Amygdala (tissue), 56 donors: ENCODE measurements around the gene SAXO1.
"Not testable (repeated sequence)": the region's sequence is repeated elsewhere in the genome, so short reads cannot be mapped to it uniquely, and the experiment has no call there.

Source experiments
- DNase-seq, 56 donors: peaks; one replicate each; lab custom pipeline; 2025; lab: John Stamatoyannopoulos, UW

The SAXO1 gene

DNA sequence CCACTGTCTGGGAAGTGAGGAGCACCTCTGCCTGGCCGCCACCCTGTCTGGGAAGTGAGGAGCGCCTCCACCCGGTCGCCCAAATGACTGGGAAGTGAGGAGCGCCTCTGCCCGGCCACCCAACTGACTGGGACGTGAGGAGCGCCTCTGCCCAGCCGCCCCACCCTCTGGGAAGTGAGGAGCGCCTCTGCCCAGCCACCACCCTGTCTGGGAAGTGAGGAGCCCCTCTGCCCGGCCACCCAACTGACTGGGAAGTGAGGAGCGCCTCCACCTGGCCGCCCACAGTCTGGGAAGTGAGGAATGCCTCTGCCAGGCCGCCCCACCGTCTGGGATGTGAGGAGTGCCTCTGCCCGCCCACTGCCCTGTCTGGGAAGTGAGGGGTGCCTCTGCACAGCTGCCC lies 32.9 kb downstream of the SAXO1 start:
- DNase-seq = no peak

DNA sequence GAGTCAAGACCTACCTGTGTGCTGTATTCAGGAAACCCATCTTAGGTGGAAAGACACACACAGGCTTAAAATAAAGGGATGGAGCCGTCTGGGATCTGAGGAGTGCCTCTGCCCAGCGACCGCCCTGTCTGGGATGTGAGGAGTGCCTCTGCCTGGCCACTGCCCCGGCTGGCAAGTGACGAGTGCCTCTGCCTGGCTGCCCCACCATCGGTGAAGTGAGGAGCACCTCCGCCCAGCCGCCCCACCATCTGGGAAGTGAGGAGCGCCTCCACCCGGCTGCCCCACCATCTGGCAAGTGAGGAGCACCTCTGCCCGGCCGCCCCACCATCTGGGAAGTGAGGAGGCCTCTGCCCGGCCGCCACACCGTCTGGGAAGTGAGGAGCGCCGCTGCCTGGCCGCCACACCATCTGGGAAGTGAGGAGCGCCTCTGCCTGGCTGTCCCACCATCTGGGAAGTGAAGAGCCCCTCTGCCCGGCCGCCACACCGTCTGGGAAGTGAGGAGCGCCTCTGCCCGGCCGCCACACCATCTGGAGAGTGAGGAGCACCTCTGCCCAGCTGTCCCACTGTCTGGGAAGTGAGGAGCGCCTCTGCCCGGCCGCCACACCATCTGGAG lies 33.7 kb downstream of the SAXO1 start:
- DNase-seq = no peak

DNA sequence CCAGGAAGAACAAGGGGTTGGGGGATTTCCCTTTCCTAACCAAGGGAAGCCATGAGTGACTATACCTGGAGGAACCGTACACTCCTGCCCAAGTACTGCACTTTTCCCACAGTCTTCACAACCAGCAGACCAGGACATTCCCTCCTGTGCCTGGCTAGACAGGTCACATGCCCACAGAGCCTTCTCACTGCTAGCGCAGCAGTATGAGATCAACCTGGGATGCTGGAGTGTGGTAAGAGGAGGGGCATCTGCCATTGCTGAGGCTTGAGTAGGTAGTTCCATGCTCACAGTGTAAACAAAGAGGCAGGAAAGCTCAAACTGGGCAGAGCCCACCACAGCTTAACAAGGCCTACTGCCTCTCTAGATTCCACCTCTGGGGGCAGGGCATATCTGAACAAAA lies 35.9 kb downstream of the SAXO1 start:
- no peak for DNase-seq

DNA sequence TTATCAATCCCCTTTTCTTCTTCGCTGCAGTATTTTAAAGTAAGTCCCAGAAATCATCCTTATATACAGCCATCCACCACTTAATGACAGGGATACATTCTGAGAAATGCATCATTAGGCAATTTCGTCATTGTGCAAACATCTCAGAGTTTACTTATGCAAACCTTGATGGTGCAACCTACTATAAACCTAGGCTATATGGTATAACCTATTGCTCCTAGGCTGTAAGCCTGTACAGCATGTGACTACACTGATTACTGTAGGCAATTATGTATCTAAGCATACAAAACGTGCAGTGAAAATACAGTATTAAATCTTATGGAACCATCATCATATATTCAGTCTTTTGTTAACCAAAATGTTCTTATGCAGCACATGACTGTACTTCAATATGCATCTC lies 36.8 kb downstream of the SAXO1 start:
- no peak for DNase-seq

DNA sequence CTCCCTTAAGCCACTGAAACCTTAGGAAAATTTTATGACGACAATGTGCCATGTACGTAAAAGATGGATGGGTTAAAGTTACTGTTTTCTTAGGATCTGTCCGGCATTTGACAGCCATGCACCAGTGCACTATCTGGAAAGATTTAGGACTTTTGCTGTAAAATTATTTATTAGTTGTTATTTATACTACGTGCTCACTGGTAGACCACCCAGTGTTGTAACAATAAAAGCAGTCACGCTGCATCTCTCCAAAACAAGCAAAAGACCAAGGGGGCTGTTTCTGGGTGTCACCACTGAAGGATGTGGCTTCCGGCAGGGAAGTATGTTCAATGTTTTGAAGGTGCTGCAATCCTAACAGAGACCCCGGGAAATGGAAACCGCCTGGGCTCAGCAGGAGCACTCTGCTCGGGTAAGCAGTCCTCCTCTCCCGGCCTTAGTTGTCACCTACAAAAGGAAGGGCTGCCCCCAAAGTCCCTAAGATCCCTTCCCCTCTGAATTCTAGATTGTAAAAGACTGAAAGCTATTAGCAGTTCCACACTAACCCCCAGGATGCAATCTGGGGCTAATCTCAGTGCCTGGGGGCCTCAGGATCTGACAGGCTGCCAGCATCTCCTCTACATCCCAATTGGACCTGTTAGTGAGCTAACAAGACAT lies 38.6 kb downstream of the SAXO1 start:
- no peak for DNase-seq

DNA sequence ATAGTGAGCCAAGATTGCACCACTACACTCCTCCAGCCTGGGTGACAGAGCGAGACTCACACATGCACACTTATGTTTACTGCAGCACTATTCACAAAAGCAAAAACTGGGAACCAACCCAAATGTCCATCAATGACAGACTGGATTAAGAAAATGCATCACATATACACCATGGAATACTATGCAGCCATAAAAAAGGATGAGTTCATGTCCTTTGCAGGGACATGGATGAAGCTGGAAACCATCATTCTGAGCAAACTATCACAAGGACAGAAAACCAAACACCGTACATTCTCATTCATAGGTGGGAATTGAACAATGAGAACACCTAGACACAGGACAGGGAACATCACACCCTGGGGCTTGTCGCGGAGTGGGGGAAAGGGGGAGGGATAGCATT lies 41.8 kb downstream of the SAXO1 start:
- DNase-seq = not testable (repeated sequence)

DNA sequence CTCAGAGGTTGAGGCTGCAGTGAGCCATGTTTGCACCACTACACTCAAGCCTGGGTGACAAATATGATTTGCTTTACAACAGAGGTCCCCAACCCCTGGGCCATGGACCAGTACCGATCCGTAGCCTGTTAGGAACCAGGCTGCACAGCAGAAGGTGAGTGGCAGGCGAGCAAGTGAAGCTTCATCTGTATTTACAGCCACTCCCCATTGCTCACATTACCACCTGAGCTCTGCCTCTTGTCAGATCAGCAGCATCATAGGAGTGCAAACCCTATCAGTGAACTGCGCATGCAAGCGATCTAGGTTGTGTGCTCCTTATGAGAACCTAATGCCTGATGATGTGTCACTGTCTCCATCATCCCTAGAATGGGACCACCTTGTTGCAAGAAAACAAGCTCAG lies 42.5 kb downstream of the SAXO1 start:
- no peak for DNase-seq

DNA sequence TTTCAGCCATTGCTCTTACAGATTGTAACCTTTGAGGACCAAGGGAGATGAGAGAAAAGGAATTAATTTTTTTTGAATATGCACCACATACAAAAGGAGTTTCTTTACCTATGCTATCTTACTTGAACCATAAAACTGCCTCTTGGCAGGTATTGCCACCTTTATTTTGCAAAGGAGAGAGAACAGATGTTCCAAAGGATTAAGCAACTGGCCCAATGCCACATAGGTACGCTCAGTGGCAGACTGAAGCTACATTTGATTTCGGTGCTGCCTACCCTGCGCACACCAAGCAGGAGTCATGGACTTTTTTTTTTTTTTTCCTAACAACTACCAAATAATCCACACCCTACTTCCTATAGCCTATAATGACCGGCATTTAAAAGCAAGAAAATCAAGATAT lies 43.1 kb downstream of the SAXO1 start:
- no peak for DNase-seq

DNA sequence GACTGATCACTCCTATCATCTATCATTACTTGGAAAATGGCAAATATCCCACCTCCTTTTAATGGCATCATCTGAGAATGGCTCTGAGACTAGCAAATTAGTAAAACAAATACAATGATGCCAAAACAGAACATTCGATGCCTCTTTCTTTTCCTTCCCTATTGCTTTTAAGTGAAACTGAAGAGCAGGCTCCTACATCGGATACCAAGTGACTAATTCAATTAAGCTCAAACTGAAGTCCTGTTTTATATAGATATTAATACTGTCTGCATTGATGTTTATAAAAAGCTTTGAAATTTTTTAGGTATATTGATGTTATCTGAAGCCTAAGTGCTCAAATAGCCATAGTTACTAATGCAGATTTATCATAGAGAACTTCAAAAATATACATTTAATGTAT lies 43.9 kb downstream of the SAXO1 start:
- DNase-seq = no peak

DNA sequence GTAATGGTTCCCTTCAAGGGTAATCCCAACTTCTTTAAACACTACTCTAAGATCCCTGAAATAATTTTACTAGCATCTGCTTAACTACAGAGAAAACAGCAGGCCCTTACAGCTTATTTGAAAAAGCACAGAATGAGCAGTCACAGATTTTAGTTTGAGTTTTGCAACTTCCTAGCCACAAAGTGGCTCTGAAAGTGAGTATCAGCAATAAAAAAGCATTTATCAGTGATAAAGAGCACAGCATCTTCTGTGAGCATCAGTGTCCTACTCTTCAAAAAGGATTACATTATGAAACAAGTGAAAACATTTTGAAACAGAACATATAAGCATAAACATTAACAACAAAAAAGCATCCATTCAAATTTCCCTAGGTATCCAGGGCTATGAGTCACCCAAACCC lies 45.0 kb downstream of the SAXO1 start:
- DNase-seq = no peak

DNA sequence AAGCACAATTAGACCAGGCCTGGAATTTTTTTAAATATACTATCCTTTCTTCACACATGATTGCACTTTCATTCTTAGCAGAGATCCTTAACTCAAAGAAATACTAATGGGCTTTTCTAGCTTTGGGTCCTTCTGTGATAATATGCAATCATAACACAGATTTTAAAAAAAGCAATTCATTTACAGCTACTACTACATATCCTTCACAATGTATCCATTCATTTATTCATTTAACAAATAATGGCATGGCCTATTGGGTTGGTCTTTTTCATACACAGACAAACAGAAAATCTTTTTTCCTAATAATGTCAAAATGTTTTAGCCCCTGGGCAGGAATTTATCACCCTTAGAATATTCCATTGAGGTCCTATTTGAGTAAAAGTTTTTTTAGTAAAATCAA lies 47.0 kb downstream of the SAXO1 start:
- DNase-seq = no peak

DNA sequence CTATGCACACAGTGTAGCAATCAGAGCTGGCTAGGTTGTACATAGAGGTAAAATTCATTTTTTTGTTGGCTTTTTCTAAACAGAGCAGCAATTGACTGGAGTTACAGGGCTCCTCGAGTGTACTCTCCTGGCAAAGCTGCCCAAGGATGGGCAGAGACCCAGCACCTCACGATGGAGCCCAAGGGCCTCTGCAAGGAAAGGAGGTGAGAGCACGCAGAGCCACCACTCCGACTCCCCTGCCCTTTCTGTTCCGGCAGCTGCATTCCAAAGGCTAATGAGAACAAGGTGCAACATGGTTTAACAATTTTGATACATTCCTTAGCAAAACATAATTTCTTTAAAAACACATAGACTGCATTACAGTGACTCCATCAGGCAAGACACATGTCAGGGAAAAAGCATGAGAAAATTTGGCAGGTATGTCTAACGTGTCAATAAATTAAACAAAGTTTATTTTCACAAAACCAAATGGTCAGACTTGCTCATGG lies 47.5 kb downstream of the SAXO1 start:
- peak in 1 of 56 donors; percentile 3 for DNase-seq

DNA sequence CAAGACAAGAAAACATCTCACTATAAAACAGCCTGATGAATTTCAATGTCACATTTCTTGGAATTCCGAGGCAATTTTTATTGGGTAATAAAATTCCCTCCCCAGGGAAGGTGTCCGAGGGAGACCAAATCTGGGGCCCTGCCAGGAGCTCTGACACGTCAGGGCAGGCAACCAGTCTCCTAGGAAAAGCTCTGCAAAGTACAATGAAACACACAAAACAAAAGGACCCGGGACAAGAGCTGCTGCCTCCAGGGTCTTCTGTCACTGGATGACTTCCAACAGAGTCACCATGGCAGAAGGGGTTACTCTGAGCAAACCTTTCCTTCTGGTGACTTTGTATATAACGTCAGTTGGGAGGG lies 50.8 kb downstream of the SAXO1 start:
- DNase-seq = peak in 1 of 56 donors; percentile 4

DNA sequence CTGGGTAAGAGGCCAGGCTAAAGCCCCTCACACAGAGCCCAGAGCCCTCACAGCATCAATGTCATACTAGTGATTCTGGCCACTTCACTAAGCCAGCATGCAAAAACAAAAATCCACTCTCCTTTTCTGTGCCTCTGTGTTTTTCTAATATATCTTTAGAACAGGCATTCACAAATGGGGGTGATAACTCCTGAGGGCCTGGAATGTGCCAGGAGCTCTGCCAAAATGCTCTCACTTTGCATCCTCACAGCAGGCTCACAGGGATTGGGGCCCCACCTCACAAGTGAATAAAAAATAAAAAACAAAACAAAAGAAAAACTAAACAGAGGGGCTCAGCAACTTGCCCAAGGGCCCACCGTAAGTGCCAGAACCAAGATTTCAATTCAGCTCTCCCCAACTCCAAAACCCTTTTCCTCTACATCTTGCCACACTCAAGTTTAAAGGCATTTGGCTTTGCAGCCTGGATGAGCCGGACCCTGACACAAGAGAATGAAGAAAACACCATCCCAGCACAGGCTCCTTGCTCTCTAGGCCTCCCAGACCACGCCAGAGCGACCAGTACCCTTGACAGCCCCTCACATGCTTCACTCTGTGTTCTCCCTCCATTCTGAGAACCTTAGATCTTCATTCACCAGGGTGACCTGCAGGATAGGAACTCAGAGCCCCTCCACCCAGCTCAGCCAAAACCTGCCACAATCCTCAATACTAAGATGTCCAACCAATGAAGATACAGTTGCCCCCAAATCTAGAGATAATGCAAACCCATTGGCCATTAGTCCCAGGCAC lies 51.3 kb downstream of the SAXO1 start:
- DNase-seq = no peak

DNA sequence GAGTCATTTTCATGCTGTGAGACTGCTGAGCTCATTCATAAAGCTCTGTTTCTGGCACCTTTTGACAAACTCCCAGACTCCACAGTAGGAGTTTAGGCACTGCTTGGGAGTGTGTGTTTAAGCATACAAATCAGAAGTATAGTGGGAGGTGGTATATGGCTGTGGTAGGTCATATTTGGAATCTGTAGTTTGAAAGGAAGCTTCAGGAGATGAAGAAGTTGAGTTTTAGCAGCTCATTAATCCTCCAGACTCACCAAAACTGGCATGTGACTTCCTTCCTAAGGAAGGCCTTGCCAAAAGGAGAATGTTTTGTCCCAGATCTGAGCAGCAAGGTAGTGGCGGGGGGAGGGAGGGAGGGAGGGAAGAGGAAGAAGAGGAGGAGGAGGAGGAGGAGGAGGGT lies 52.8 kb downstream of the SAXO1 start:
- peak in 4 of 56 donors; percentile 2 to 23 (median 10) for DNase-seq

DNA sequence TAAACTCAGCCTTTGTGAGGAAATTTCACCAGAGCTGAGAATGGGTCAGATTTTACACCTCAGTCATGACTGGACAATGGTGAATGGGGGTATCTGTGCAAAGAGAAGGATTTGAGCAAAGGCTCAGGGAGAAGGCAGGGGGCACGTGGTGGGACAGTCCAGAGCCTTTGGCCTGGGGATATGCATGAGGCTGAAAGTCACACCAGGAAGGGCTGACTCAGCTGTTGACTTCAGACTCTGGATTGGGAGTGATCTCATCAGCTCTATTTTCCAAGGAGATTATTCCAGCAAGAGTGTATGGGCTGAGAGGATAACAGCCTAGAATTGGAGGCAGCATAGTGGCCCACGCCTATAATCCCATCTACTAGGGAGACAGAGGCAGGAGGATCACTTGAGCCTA lies 53.6 kb downstream of the SAXO1 start:
- DNase-seq = no peak

DNA sequence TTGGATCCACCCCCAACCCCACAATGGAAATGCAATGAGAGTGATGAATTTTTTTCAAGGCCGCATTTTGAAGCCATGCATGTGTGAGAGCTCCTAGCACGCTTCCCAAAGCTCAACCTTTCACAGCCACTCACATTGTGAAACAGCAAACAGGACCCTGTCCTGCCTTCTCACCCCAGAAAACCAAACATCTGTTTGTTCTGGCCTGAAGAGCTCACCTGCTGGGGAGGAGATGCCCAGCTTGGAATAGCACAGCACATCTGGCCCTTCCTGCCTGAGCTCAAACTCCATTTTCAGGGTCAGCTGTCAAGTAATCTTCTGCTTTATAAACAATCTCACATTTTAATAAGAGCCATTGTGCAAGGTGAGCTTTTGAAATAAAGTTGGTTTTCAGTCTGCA lies 54.8 kb downstream of the SAXO1 start:
- DNase-seq = no peak

DNA sequence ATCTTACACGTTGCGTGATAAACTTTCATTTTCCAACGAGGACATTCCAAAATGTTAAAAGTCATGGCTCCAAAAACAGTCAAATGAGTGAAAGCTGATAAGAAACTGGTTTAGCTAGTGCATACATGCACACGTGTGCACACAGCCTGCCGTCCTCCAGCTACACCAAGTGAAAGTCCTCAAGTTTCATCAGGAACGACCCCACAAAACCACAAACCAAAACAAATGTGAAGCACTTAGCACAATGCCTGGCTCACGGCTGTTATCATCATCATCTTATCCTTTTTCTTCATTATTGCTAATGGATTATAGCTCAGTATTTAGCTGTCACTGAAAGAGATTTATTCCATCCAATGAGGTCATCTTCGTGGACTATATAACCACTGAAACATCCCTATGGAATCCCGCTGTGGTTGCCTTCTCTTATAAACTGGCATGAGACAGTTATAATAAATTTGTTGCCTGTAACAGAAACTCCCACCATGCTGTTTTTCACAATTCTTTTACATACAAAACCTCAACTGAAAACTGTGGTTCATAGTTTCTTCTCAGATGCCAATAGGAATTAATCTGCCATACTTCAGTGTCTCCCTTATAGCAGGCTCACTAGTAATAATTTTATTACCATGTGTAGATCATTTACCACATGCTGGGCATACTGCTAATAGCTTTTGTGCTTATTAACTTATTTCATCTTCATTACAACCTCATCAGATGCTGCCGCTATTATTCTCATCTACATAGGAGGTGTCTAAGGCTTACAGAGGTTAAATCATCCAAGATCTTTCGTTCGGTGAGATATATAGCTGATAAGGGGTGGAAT lies 56.1 kb downstream of the SAXO1 start:
- no peak for DNase-seq

DNA sequence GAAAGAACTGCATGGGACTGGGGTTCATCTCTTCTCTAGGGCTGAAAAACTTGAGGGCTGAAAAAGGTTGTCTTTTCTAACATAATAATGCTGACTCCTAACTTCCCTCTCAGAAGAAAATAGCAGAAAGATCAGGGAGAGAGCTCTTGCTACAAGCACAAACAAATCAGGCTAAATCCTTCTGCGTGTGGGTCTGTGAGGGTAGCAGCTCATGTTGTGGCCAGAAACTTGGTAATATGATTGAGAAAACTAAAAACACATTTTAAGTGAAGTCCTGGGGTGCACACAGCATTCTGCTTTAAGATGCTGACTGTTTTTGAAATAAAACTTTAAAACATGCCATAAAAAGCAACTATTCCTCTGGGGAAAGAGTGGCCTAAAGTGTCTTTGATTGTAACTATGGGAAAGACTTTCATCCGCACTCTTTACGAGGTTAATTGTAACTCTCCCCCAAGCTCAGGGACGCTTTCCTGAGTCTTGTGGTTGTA lies 56.7 kb downstream of the SAXO1 start:
- no peak for DNase-seq

DNA sequence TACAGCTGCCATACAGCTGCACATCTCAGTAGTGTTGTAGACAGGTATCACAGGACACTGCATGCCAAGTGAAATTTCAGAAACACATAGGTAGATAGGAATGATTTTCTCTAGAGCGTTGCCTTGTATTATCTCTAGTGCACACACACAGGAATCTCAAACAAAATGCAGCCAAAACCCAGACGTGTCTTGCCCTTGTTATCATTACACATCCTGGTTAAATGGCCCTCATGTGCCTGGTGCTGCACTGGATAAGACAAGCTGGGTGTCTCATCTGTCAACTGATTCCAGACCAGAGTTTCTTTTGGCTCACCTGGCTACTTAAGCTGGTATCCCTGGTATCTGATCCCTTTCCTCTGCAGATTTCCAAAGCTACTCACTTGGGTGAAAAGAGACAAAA lies 59.7 kb downstream of the SAXO1 start:
- no peak for DNase-seq

DNA sequence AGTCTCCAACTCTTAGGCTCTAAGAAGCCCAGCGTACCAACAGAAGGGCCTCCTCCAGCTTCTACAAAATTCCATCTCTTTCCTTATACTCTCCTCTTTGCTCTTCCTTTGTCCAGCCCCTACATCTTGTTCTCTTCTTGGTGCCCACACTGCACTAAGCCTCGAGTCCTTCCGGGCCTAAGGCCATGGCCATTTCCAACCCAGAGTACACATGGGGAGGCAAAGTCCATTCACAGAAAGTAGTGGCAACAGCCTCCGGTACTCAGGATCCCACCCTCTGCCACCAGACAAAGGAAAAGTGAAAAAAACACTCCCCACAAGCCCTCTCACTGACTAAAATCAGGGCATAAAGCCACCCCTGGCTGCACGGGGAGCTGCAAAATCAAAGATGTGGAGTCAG lies 60.3 kb downstream of the SAXO1 start:
- no peak for DNase-seq
